ENCODE data around the gene EHHADH. TPM values are rescaled to one million over a fixed set of nuclear protein-coding genes. Genes with fewer than 3 reads are reported as not detected.

EHHADH gene
- total RNA-seq, 1 experiment from 2014 or later: 10.7 TPM

DNA sequence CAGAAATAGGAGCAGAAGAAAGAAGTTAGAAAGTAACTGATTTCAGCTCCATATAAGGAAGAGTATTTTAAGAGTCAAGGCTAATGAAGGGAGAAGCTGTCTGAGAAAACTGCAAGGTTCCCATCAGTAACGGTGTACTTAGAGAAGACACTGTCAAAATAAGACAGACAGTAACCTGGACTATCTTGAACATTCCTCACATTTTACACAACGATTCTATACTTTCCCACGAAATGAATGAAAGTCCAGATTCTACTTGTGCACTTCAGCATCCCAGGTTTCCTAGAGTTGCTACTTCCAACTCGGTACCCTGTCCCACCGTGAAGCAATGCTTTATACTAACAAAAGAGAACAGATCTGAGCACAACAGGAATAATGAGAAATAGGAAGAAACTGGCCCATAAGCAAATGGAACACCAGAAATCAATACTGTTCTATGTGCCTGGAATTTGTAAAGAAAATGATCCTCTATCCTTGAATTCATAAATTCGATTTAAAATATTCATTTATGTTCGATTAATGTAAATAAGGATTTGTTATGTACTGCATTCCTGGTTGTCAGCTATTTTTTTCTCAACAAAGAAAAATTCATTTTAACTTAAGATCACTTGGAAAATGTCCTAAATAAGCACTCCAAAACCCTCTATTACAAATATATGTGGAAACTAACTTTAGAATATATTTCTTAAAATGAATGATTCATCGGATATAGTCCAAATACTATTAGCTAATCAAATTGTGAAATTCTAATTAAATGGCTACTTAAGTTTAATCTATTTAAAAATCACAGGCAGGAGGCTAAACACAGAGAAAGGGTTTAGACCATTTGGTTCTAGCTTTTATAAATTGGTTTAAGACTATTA, 102.5 kb downstream of the EHHADH start:
- TF ChIP-seq TCF7L2 (IDR thresholded peaks at IDR 0.05; ENCODE audit: borderline replicate concordance, extremely low read depth, insufficient read depth, insufficient read length): no peak
- TF ChIP-seq CEBPB (IDR thresholded peaks at IDR 0.05; ENCODE audit: low read depth): no peak
- no peak for TF ChIP-seq ELF1 (IDR thresholded peaks at IDR 0.05; ENCODE audit: borderline replicate concordance, low read depth)
- TF ChIP-seq CBX3 (IDR thresholded peaks at IDR 0.05; ENCODE audit: low read depth): no peak
- no peak for TF ChIP-seq REST (IDR thresholded peaks at IDR 0.05; ENCODE audit: low read depth)
- no peak for TF ChIP-seq ZBTB33 (IDR thresholded peaks at IDR 0.05; ENCODE audit: extremely low read depth, insufficient replicate concordance, low read length)
- no peak for TF ChIP-seq ZFX (IDR thresholded peaks at IDR 0.05)
- no peak for TF ChIP-seq SIN3A (IDR thresholded peaks at IDR 0.05; ENCODE audit: low read depth)
- TF ChIP-seq, protein P1, sequence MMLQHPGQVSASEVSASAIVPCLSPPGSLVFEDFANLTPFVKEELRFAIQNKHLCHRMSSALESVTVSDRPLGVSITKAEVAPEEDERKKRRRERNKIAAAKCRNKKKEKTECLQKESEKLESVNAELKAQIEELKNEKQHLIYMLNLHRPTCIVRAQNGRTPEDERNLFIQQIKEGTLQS (IDR thresholded peaks at IDR 0.05): no peak
- no peak for TF ChIP-seq EGR1 (IDR thresholded peaks at IDR 0.05; ENCODE audit: low read depth)
- no peak for TF ChIP-seq EZH2phosphoT487 (IDR thresholded peaks at IDR 0.05; ENCODE audit: borderline replicate concordance)
- TF ChIP-seq, protein P2, sequence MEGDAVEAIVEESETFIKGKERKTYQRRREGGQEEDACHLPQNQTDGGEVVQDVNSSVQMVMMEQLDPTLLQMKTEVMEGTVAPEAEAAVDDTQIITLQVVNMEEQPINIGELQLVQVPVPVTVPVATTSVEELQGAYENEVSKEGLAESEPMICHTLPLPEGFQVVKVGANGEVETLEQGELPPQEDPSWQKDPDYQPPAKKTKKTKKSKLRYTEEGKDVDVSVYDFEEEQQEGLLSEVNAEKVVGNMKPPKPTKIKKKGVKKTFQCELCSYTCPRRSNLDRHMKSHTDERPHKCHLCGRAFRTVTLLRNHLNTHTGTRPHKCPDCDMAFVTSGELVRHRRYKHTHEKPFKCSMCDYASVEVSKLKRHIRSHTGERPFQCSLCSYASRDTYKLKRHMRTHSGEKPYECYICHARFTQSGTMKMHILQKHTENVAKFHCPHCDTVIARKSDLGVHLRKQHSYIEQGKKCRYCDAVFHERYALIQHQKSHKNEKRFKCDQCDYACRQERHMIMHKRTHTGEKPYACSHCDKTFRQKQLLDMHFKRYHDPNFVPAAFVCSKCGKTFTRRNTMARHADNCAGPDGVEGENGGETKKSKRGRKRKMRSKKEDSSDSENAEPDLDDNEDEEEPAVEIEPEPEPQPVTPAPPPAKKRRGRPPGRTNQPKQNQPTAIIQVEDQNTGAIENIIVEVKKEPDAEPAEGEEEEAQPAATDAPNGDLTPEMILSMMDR (IDR thresholded peaks at IDR 0.05 in 2 of 3, conservative IDR thresholded peaks at IDR 0.05 in 1 of 3; ENCODE audit: borderline replicate concordance in 1 of 3, insufficient read depth in 1 of 3, low read depth in 2 of 3, low read length in 2 of 3): no peak
- no peak for TF ChIP-seq FOSL1 (IDR thresholded peaks at IDR 0.05; ENCODE audit: low read depth)
- no peak for TF ChIP-seq SP1 (IDR thresholded peaks at IDR 0.05; ENCODE audit: low read depth)
- no peak for TF ChIP-seq MAX (IDR thresholded peaks at IDR 0.05)
- no peak for TF ChIP-seq EZH2 (IDR thresholded peaks at IDR 0.05)
- TF ChIP-seq POLR2AphosphoS5 (IDR thresholded peaks at IDR 0.05; ENCODE audit: low read depth, low read length): no peak
- no TSS peak for BruUV-seq (replicated peaks)
- H3K9me2 ChIP-seq (ENCODE audit: insufficient read depth): no peaks in the 10 kb centered on the region

More for the DNA sequence above, 102.5 kb downstream of the EHHADH start:
- no peaks in the 10 kb centered on the region for H3K4me1 ChIP-seq (ENCODE audit: control insufficient read depth in 1 of 2, insufficient read depth in 2 of 2, low read length in 2 of 2)
- H3K27ac ChIP-seq (ENCODE audit: low read depth, low read length): no peak overlapping the region
- H3K9ac ChIP-seq (ENCODE audit: low read length): no peak overlapping the region
- peaks cover 51% of the 10 kb centered on the region for H3K27me3 ChIP-seq (ENCODE audit: insufficient read depth, low read length)
- ChIA-PET CTCF (interaction anchor here (0.8 kb wide), 1 partner anchor 25 kb away, joined by 3 read pairs; no protein-coding TSS in a partner anchor), POLR2A (no interaction called here), RAD21 (ENCODE audit: low non-redundant PET in 1 of 2, low total read pairs in 2 of 2, uncharacterized antibody in 2 of 2, unreplicated experiment in 2 of 2) (no interaction called here)
- no peak overlapping the region for H3K4me2 ChIP-seq (ENCODE audit: low read length)
- no peaks in the 10 kb centered on the region for H3K9me3 ChIP-seq (ENCODE audit: control insufficient read depth in 1 of 2, insufficient read depth in 1 of 2, low read depth in 1 of 2, low read length in 2 of 2)
- no peaks in the 10 kb centered on the region for H4K20me1 ChIP-seq (ENCODE audit: insufficient read depth)
- ATAC-seq (no peak), DNase-seq (ENCODE audit: low read depth, low spot score) (no peak)
- no peaks in the 10 kb centered on the region for H3K79me2 ChIP-seq (ENCODE audit: insufficient read depth, low read length)
- H3K4me3 ChIP-seq (replicated peaks in 1 of 2; ENCODE audit: low read depth in 1 of 2, low read length in 2 of 2): no peak overlapping the region
- no peak overlapping the region for H2AFZ ChIP-seq (ENCODE audit: low read depth, low read length, poor library complexity, severe bottlenecking)
- H3K36me3 ChIP-seq (ENCODE audit: control insufficient read depth in 1 of 2, insufficient read depth in 2 of 2, low read length in 2 of 2): no peaks in the 10 kb centered on the region
- intact Hi-C loops (cut with micrococcal nuclease): no loop called here

All from HCT116 (cell line).